Esophagus squamous epithelium (tissue), 5 donors: ENCODE data around the gene ZDHHC7. TPM values are rescaled to one million over a fixed set of nuclear protein-coding genes. Genes with fewer than 3 reads are reported as not detected.

Source experiments
- DNase-seq: peaks from one replicate; lab custom pipeline; 2025; lab: John Stamatoyannopoulos, UW
- H3K27ac ChIP-seq, 4 donors: fragments of 200-600 bp; sonication (generic); one replicate each; pipeline ENCODE4 v1.5.1; 2016 to 2019; ENCODE audit warnings: mild to moderate bottlenecking in 1 of 4
- H3K27me3 ChIP-seq, 4 donors: fragments of 200-600 bp; sonication (generic); 1 replicate in 3 of 4; 2 replicates in 1 of 4; pipeline versions ENCODE4 v1.5.1 to v1.6.0; 2017 to 2021; ENCODE audit warnings: antibody characterized with exemption in 1 of 4
- H3K36me3 ChIP-seq, 3 donors: fragments of 200-600 bp; sonication (generic); one replicate each; pipeline ENCODE4 v1.5.1; 2016 to 2019
- H3K4me1 ChIP-seq, 3 donors: fragments of 200-600 bp; sonication (generic); one replicate each; pipeline ENCODE4 v1.5.1; 2017 to 2019
- H3K4me3 ChIP-seq, 4 donors: fragments of 200-600 bp; sonication (generic); 1 replicate in 3 of 4; 2 replicates in 1 of 4; pipeline ENCODE4 v1.5.1; 2016 to 2019; ENCODE audit warnings: mild to moderate bottlenecking in 2 of 4, moderate library complexity in 1 of 4
- H3K9me3 ChIP-seq, 3 donors: fragments of 200-600 bp; sonication (generic); one replicate each; pipeline ENCODE4 v1.5.1; 2016 to 2019
- POLR2A ChIP-seq, 4 donors: fragments of 450-650 bp; IDR thresholded peaks; one replicate each; pipeline ENCODE4 v1.6.1; 2017; ENCODE audit warnings: antibody characterized with exemption in 4 of 4, mild to moderate bottlenecking in 4 of 4, moderate library complexity in 3 of 4
- WGBS, 2 donors: methylation state at CpG; one replicate each; pipeline ENCODE4 v1.1.5; 2018; 5-methylcytosine and 5-hydroxymethylcytosine counted together
- intact Hi-C: fragments of 100-400 bp; cut with DNase I; formaldehyde crosslinking; loops from one replicate; pipeline ENCODE4 v1.15.0; 2022
- total RNA-seq, 4 donors: library from RNA; depleted of rRNA; stranded (reverse); fragments of >200 nt; gene quantifications; one replicate each; pipeline ENCODE4 v1.1.0, GENCODE V29; 2016
- TF ChIP-seq, protein P1 (sequence below), 6 experiments: fragments of 450-650 bp in 4 of 6; fragments of 200-600 bp in 2 of 6; sonication (generic) in 2 of 6; IDR thresholded peaks; one replicate each; pipeline ENCODE4 v1.5.1; 2016 to 2019; ENCODE audit warnings: antibody characterized with exemption in 6 of 6, mild to moderate bottlenecking in 4 of 6, moderate library complexity in 4 of 6
- donor health status: DM: yes; HTN: yes; CAD: no.

The ZDHHC7 gene
- total RNA-seq, 4 donors from 2014 or later: 31.2 to 41.2 (median 38.6) TPM

DNA sequence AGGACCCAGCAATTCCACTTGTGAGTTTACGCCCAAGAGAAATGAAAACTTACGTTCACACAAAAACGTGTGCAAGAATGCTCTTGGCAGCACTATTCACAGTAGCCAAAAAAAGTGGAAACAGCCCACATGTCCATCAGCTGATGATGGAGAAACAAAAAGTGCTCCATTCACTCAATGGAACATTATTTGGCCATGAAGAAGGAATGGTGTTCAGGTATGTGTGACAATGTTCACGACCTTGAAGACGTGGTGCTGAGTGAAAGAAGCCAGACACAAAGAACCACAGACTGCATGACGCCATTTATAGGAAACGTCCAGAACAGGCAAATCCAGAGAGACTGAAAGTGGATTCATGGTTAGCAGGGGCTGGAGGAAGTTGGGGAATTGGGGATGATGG lies 84.9 kb downstream of the ZDHHC7 start:
- Histone ChIP-seq H3K4me3 (no peak overlapping the region), H3K9me3 (no peaks in the 10 kb centered on the region), H3K36me3 (no peaks in the 10 kb centered on the region), H3K4me1 (peaks cover 12 to 63% (median 29%) of the 10 kb centered on the region in 3 donors), H3K27me3 (no peaks in the 10 kb centered on the region), H3K27ac (no peak overlapping the region)
- no peak for DNase-seq
- TF ChIP-seq, protein P1, sequence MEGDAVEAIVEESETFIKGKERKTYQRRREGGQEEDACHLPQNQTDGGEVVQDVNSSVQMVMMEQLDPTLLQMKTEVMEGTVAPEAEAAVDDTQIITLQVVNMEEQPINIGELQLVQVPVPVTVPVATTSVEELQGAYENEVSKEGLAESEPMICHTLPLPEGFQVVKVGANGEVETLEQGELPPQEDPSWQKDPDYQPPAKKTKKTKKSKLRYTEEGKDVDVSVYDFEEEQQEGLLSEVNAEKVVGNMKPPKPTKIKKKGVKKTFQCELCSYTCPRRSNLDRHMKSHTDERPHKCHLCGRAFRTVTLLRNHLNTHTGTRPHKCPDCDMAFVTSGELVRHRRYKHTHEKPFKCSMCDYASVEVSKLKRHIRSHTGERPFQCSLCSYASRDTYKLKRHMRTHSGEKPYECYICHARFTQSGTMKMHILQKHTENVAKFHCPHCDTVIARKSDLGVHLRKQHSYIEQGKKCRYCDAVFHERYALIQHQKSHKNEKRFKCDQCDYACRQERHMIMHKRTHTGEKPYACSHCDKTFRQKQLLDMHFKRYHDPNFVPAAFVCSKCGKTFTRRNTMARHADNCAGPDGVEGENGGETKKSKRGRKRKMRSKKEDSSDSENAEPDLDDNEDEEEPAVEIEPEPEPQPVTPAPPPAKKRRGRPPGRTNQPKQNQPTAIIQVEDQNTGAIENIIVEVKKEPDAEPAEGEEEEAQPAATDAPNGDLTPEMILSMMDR (IDR thresholded peaks at IDR 0.05): no peak
- no peak for TF ChIP-seq POLR2A (IDR thresholded peaks at IDR 0.05)
- intact Hi-C loops: no loop called here
- 41 to 43% methylated on average over 7 of the region's 7 CpGs for WGBS, 2 donors

DNA sequence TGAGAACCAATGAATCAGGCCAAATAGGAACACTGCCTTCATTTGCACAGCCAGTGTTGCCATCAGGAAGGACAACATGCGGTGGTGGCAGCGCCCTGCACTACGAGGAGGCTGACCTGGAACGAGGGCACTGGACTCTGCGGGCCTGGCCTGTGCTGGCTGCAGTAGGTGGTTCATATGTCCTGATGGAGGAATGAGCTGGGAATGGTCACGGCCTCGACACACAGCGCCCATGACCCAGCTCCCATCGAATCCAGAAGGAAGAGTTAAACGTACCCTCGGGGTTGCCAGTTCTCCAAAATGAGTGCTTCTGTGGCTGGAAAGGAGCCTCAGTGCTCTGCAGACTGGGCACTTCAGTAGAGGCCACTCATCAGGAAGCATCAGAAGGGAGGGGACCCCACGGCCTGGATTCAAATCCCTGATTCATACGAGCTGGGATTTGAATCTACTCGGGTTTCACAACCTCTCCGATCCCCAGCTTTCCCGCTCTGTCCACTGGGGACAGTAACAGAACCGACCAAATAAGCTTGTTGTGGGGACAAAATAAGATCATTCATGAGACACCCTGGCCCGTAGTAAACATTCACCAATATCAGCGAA lies 85.5 kb downstream of the ZDHHC7 start:
- TF ChIP-seq POLR2A (IDR thresholded peaks at IDR 0.05): no peak
- TF ChIP-seq, protein P1 (IDR thresholded peaks at IDR 0.05): no peak
- DNase-seq: no peak

GRCh38 chr16:84925092-84925772 lies 86.1 kb downstream of the ZDHHC7 start:
- WGBS, 2 donors: 20 to 67% methylated on average over 1 to 2 of the region's 11 CpGs
- TF ChIP-seq POLR2A (IDR thresholded peaks at IDR 0.05): no peak
- TF ChIP-seq, protein P1 (IDR thresholded peaks at IDR 0.05): peak; percentile 71 to 84 (median 78)
- Histone ChIP-seq H3K9me3 (no peaks in the 10 kb centered on the region), H3K4me3 (no peak overlapping the region), H3K27me3 (no peaks in the 10 kb centered on the region), H3K27ac (peak overlapping the region in 1 of 4 donors; percentile 48), H3K36me3 (no peaks in the 10 kb centered on the region), H3K4me1 (peaks cover 12 to 64% (median 29%) of the 10 kb centered on the region in 3 donors)
- intact Hi-C loops: no loop called here
- DNase-seq: no peak

More for the DNA sequence above, 85.5 kb downstream of the ZDHHC7 start:
- 86 to 88% methylated on average over 14 to 15 of the region's 19 CpGs for WGBS, 2 donors
- no peaks in the 10 kb centered on the region for H3K27me3 ChIP-seq
- intact Hi-C loops: no loop called here
- peak overlapping the region in 1 of 4 donors; percentile 48 for H3K27ac ChIP-seq
- H3K4me3 ChIP-seq: no peak overlapping the region
- H3K36me3 ChIP-seq: no peaks in the 10 kb centered on the region
- H3K4me1 ChIP-seq: peaks cover 12 to 63% (median 29%) of the 10 kb centered on the region in 3 donors
- H3K9me3 ChIP-seq: no peaks in the 10 kb centered on the region

- TF ChIP-seq POLR2A (IDR thresholded peaks at IDR 0.05): no peak
- TF ChIP-seq, protein P1 (IDR thresholded peaks at IDR 0.05): no peak
- Histone ChIP-seq H3K9me3 (no peaks in the 10 kb centered on the region), H3K4me1 (peaks cover 12 to 64% (median 29%) of the 10 kb centered on the region in 3 donors), H3K27me3 (no peaks in the 10 kb centered on the region), H3K27ac (peak overlapping the region in 1 of 4 donors; percentile 48), H3K4me3 (no peak overlapping the region), H3K36me3 (no peaks in the 10 kb centered on the region)
- WGBS, 2 donors: 69 to 74% methylated on average over 13 to 16 of the region's 23 CpGs
- DNase-seq: no peak
- intact Hi-C loops: no loop called here
Measured at GRCh38 chr16:84924331-84925091, 86.8 kb downstream of the ZDHHC7 start.

Other genes starting within 250 kb of the ZDHHC7 start
- 100 to 1,000 TPM in 1 of 4 donors, 10 to 100 TPM in 2, 1 to 10 TPM in 1; 6.0 to 166 (median 24.2) TPM for gene CRISPLD2, start 191.6 kb downstream of the ZDHHC7 start, total RNA-seq
- gene KIAA0513, start 16.3 kb upstream of the ZDHHC7 start, total RNA-seq: 10 to 100 TPM in 1 of 4 donors, 1 to 10 TPM in 3; 9.0 to 11.4 (median 9.7) TPM
- gene CIBAR2, start 100.9 kb upstream of the ZDHHC7 start, total RNA-seq: not detected